Esophagus squamous epithelium (tissue), 5 donors: ENCODE data around the gene TMEM120B. TPM values are rescaled to one million over a fixed set of nuclear protein-coding genes. Genes with fewer than 3 reads are reported as not detected.

ENCODE experiments used
- DNase-seq: peaks from one replicate; lab custom pipeline; 2025; lab: John Stamatoyannopoulos, UW
- H3K27ac ChIP-seq, 4 donors: fragments of 200-600 bp; sonication (generic); one replicate each; pipeline ENCODE4 v1.5.1; 2016 to 2019; ENCODE audit warnings: mild to moderate bottlenecking in 1 of 4
- H3K27me3 ChIP-seq, 4 donors: fragments of 200-600 bp; sonication (generic); 1 replicate in 3 of 4; 2 replicates in 1 of 4; pipeline versions ENCODE4 v1.5.1 to v1.6.0; 2017 to 2021; ENCODE audit warnings: antibody characterized with exemption in 1 of 4
- H3K36me3 ChIP-seq, 3 donors: fragments of 200-600 bp; sonication (generic); one replicate each; pipeline ENCODE4 v1.5.1; 2016 to 2019
- H3K4me1 ChIP-seq, 3 donors: fragments of 200-600 bp; sonication (generic); one replicate each; pipeline ENCODE4 v1.5.1; 2017 to 2019
- H3K4me3 ChIP-seq, 4 donors: fragments of 200-600 bp; sonication (generic); 1 replicate in 3 of 4; 2 replicates in 1 of 4; pipeline ENCODE4 v1.5.1; 2016 to 2019; ENCODE audit warnings: mild to moderate bottlenecking in 2 of 4, moderate library complexity in 1 of 4
- H3K9me3 ChIP-seq, 3 donors: fragments of 200-600 bp; sonication (generic); one replicate each; pipeline ENCODE4 v1.5.1; 2016 to 2019
- CTCF ChIP-seq, 6 experiments: fragments of 450-650 bp in 4 of 6; fragments of 200-600 bp in 2 of 6; sonication (generic) in 2 of 6; IDR thresholded peaks; one replicate each; pipeline ENCODE4 v1.5.1; 2016 to 2019; ENCODE audit warnings: antibody characterized with exemption in 6 of 6, mild to moderate bottlenecking in 4 of 6, moderate library complexity in 4 of 6
- POLR2A ChIP-seq, 4 donors: fragments of 450-650 bp; IDR thresholded peaks; one replicate each; pipeline ENCODE4 v1.6.1; 2017; ENCODE audit warnings: antibody characterized with exemption in 4 of 4, mild to moderate bottlenecking in 4 of 4, moderate library complexity in 3 of 4
- WGBS, 2 donors: methylation state at CpG; one replicate each; pipeline ENCODE4 v1.1.5; 2018; 5-methylcytosine and 5-hydroxymethylcytosine counted together
- intact Hi-C: fragments of 100-400 bp; cut with DNase I; formaldehyde crosslinking; loops from one replicate; pipeline ENCODE4 v1.15.0; 2022
- total RNA-seq, 4 donors: library from RNA; depleted of rRNA; stranded (reverse); fragments of >200 nt; gene quantifications; one replicate each; pipeline ENCODE4 v1.1.0, GENCODE V29; 2016
- donor health status: DM: yes; HTN: yes; CAD: no.

TMEM120B gene
- total RNA-seq, 4 donors from 2014 or later = 2.7 to 5.2 (median 4.5) TPM

- no peak overlapping the region for H3K4me3 ChIP-seq
- H3K36me3 ChIP-seq = peaks cover 36 to 87% (median 49%) of the 10 kb centered on the region in 3 donors
- H3K27ac ChIP-seq = no peak overlapping the region
- DNase-seq = no peak
- H3K9me3 ChIP-seq = no peaks in the 10 kb centered on the region
- H3K4me1 ChIP-seq = no peaks in the 10 kb centered on the region
- no peaks in the 10 kb centered on the region for H3K27me3 ChIP-seq
- 77 to 89% methylated on average over 4 to 7 of the region's 7 CpGs for WGBS, 2 donors
- intact Hi-C loops = no loop called here
- no peak for TF ChIP-seq CTCF (IDR thresholded peaks at IDR 0.05)
- no peak for TF ChIP-seq POLR2A (IDR thresholded peaks at IDR 0.05)
Measured at GRCh38 chr12:121829250-121829918, 116.8 kb downstream of the TMEM120B start.

DNA sequence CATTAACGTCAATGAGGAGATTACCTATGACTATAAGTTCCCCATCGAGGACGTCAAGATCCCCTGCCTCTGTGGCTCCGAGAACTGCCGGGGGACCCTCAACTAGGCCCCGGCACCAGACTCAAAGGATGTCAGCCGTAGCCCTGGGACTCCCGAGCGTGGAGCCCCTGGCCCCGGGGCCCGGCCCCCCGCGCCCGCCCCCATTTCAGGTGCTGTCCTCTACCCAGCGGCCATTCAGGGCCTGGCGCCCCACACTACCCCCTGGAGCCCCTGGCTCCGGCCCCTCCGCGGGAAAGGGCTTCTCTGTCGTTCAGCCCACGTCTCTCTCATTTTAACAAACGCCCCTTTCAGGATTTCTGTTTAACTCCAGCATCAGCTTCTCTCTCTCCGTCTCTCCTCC is 117.6 kb downstream of the TMEM120B start:
- peaks cover 36 to 80% (median 49%) of the 10 kb centered on the region in 3 donors for H3K36me3 ChIP-seq
- H3K4me3 ChIP-seq = no peak overlapping the region
- H3K4me1 ChIP-seq = no peaks in the 10 kb centered on the region
- H3K27me3 ChIP-seq = no peaks in the 10 kb centered on the region
- H3K27ac ChIP-seq = no peak overlapping the region
- intact Hi-C loops = no loop called here
- no peak for DNase-seq
- WGBS, 2 donors = 88 to 94% methylated on average over 12 to 19 of the region's 23 CpGs
- H3K9me3 ChIP-seq = no peaks in the 10 kb centered on the region
- TF ChIP-seq CTCF (IDR thresholded peaks at IDR 0.05) (no peak), POLR2A (IDR thresholded peaks at IDR 0.05) (no peak)

GRCh38 chr12:121830588-121831265 is 118.2 kb downstream of the TMEM120B start:
- no peak overlapping the region for H3K27ac ChIP-seq
- H3K4me1 ChIP-seq = no peaks in the 10 kb centered on the region
- no peak for TF ChIP-seq CTCF (IDR thresholded peaks at IDR 0.05)
- no peak for TF ChIP-seq POLR2A (IDR thresholded peaks at IDR 0.05)
- H3K4me3 ChIP-seq = no peak overlapping the region
- intact Hi-C loops = no loop called here
- 76 to 90% methylated on average over 12 to 15 of the region's 29 CpGs for WGBS, 2 donors
- no peaks in the 10 kb centered on the region for H3K9me3 ChIP-seq
- no peaks in the 10 kb centered on the region for H3K27me3 ChIP-seq
- DNase-seq = no peak
- H3K36me3 ChIP-seq = peaks cover 36 to 74% (median 49%) of the 10 kb centered on the region in 3 donors

Other genes starting within 250 kb of the TMEM120B start
- 10 to 100 TPM; 20.7 to 26.3 (median 23.9) TPM for gene KDM2B, start 131.7 kb upstream of the TMEM120B start, total RNA-seq
- 1 to 10 TPM; 4.4 to 7.9 (median 7.0) TPM for gene ORAI1, start 86.2 kb upstream of the TMEM120B start, total RNA-seq
- under 1 TPM in 2 of 4 donors, not detected in 2; 0.09 to 0.13 TPM for gene MORN3, start 43.1 kb upstream of the TMEM120B start, total RNA-seq
- 10 to 100 TPM in 1 of 4 donors, 1 to 10 TPM in 3; 3.2 to 20.4 (median 6.2) TPM for gene RHOF, start 80.9 kb downstream of the TMEM120B start, total RNA-seq
- gene SETD1B, start 91.3 kb downstream of the TMEM120B start, total RNA-seq = 10 to 100 TPM in 3 of 4 donors, 1 to 10 TPM in 1; 5.6 to 14.4 (median 10.6) TPM
- gene HPD, start 146.1 kb downstream of the TMEM120B start, total RNA-seq = 1 to 10 TPM in 1 of 4 donors, not detected in 3; 1.3 TPM
- 100 to 1,000 TPM in 1 of 4 donors, 10 to 100 TPM in 3; 52.1 to 104 (median 71.4) TPM for gene PSMD9, start 176.0 kb downstream of the TMEM120B start, total RNA-seq
- 1 to 10 TPM in 3 of 4 donors, under 1 TPM in 1; 0.34 to 2.9 (median 2.2) TPM for gene CFAP251, start 205.8 kb downstream of the TMEM120B start, total RNA-seq